NCI-H524 treated with DMSO at 0.1 percent for 48 hours (cell line): Measurements from ENCODE around the gene UBE2QL1.

ENCODE experiments used
- DNase-seq: peaks from one replicate; lab custom pipeline; 2025; lab: John Stamatoyannopoulos, UW

UBE2QL1 gene

DNA sequence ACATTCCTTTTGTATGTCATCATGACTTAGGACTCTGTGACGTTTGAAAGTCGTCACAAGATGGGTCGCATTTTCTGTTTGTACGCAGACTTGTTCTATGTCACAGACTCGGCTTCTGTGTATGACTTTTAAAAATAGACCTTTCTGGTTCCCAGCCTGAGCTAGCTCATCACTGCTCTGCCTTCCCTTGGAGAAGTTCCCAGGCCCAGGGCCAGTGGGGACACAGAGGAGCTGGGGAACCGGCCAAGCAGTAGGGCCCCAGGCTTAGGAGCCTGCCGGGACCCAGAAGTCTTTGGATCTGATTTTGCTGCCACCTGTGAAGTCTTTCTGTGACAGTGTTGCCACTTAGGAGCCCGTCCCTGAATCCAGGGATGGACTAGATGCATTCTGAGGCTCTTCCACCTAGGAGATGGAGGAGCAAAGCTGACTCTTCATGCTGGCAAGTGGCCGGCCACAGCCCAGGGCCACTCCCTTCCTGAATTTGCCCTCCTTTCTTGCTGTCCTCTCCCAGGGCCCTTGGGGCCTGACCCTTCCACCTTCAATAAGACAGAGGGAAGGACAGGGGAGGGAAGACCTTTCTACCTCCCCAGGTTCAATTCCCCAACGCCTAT lies 18.1 kb upstream of the UBE2QL1 start:
- no peak for DNase-seq

- no peak for DNase-seq
These were observed 17.2 kb upstream of the UBE2QL1 start for GRCh38 chr5:6431214-6432195.

DNA sequence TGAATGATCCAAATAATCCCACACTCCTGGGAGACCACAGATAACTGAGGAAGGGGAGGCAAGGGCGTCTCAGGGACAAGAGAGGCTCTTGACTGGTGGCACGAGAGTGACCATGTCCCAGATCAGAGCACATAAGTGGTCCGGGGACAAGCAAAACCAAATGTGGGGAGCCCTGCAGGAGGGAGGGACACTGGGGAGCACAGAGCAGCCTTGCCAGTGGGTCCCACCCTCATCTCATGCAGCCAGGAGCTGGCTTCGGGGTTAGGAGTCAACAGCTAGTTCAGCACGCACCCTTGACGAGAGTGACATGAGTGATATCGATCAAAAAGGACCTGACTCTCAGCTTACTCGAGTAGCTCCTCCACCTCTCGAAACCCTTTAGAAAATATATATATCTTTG lies 16.5 kb upstream of the UBE2QL1 start:
- no peak for DNase-seq

DNA sequence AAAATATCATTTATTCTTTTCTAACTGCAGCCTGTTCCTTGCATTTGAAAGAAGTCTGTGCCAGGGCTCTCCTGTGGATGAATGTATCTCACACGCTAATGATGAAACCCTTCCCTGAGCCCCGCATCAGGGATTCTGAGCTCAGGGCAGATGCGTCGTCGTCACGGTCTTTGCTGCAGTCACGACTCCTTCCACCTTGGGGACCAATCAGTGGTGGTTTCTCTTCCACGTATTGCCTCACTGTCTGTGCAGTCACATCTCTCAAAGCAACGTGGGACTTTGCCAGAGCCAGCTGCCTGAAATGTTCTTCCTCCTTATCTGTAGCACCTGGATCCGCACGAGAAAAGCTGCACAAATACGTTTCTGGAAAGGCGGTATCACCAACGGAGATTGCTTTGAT lies 13.9 kb upstream of the UBE2QL1 start:
- DNase-seq = no peak

GRCh38 chr5:6435356-6435755 lies 13.3 kb upstream of the UBE2QL1 start:
- DNase-seq = no peak

DNA sequence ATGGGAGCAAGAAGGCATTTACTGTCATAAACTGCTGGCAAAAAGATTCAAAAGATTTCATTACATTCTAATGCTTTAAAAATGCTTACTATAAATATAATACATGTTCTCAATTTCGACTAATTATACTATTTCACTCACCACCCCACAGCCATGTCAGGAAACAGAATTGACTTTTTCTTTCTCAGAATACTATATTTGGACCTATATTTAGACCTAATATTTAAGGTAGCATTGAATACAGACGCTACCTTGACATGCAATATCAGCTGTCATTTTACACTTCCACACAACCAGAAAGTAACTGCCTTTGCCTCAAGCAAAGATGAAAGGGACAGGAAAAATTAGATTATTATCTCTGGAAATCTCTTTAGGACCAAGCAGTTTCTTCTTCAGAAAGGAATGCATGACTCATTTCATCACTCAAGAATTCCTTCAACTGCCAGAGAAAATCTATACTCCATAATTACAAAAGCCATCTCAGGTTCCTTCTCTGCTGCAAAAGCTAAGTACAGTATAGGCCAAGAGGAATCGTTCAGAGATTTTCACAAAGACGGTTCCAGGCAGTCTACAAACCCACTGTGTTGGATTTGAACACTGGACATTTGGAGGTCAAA lies 11.8 kb upstream of the UBE2QL1 start:
- DNase-seq = no peak

GRCh38 chr5:6439588-6440550 lies 8.8 kb upstream of the UBE2QL1 start:
- no peak for DNase-seq

DNA sequence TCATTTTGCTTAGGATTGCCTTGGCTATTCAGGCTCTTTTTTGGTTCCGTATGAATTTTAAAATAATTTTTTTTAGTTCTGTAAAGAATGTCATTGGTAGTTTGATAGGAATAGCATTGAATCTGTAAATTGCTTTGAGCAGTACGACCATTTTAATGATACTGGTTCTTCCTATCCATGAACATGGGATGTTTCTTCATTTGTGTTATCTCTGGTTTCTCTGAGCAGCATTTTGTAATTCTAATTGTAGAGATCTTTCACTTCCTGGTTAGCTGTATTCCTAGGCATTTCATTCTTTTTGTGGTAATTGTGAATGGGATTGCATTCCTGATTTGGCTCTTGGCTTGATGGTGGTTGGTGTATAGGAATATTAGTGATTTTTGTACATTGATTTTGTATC lies 6.3 kb upstream of the UBE2QL1 start:
- DNase-seq = no peak

GRCh38 chr5:6443326-6443725 lies 5.3 kb upstream of the UBE2QL1 start:
- DNase-seq = no peak

DNA sequence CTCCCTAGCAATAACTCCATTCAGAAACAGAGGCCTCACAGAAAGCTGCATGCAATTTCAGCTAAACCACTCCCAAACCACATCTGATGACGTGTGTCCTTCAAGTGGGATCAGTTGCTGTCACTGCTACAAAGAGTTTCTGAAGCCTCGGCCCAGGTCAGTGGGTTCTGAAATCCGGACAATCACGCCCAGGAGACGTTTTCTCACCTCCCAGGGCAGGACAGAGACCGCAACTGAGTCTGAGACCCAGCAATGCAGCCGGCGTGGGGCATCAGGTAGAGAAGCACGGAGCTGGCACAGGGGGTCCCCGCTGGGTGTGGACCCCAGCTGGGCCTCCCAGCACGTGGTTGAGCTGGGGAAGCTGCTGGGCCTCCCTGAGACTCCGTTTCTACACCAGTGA lies 2.6 kb upstream of the UBE2QL1 start:
- no peak for DNase-seq

GRCh38 chr5:6446626-6447309 lies 1.9 kb upstream of the UBE2QL1 start:
- no peak for DNase-seq

GRCh38 chr5:6447384-6448140 lies 1.1 kb upstream of the UBE2QL1 start:
- no peak for DNase-seq

GRCh38 chr5:6448141-6448491 lies 543 bp upstream of the UBE2QL1 start:
- no peak for DNase-seq

DNA sequence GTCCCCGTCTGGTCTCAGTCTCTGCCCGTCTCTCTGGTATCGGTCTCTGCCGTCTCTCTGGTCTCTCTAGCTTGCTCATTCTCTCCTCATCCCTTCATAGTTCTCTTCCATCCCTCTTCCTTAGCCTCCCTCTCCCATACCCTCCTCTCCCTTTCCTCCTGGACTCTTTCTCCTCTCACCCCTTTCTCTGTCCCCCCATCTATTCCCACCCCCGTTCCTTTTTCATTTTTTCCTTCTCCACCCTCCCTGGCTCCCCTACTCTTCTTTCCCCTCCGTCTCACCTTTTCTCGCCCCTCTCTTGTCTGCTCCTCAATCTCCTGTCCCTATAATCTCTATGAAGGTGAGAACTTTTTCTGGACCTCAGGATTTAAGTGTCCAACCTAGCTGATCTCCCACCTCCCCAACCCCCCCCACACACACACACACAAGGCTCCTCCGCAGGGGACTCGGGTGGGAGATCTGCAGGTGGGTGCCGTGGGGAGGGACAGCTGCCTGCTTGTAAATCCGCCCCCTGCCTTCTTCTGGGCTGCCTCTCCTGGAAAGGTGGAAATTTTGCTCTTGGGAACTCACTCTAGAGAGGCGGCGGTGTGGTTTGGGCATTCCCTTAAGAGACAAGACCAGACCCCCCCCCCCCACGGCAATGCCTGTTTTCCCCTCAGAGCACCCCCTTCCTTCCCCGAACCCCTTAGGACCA lies 953 bp downstream of the UBE2QL1 start:
- no peak for DNase-seq

GRCh38 chr5:6450319-6450833 lies 1.7 kb downstream of the UBE2QL1 start:
- peak; percentile 45 for DNase-seq

DNA sequence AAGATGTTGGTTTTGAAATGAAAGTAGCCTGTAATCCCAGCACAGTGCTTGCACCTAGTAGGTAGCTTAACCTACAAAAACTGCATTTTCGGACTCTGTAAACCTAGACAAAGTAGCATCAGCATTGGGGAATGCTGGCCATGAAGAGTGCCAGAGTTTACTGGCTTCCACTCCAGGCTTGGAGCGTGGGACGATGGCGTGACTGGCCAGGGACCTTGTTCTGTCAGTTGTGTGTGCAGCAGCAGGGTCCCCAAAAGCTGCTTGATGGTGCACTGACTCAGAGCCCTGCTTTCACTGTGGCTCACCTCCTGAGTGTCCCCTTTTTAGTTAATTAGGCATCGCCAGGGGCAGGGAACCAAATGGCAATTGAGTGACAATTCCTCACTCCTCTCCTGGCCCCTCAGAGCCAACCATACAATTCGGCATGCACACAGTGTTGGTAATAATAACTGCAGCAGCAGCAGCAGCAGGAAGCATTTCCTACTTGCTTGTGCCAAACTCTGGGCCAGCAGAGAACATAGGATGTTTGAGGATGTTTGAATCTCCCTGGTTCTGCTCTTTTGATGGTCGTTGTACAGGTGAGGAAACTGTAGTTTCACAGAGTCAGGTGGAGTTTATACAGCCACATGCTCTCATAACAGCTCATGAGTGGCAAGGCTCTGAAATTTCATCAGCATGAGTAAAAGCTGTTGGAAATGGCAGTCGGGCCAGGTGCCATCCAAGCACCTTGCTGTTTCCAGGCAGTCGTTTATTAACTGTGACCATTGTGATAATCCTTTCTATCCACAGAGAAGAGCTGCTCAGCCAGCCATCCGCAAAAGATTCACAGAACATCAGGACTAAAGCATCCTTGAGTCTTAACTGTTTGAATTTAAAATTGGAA lies 4.2 kb downstream of the UBE2QL1 start:
- no peak for DNase-seq

DNA sequence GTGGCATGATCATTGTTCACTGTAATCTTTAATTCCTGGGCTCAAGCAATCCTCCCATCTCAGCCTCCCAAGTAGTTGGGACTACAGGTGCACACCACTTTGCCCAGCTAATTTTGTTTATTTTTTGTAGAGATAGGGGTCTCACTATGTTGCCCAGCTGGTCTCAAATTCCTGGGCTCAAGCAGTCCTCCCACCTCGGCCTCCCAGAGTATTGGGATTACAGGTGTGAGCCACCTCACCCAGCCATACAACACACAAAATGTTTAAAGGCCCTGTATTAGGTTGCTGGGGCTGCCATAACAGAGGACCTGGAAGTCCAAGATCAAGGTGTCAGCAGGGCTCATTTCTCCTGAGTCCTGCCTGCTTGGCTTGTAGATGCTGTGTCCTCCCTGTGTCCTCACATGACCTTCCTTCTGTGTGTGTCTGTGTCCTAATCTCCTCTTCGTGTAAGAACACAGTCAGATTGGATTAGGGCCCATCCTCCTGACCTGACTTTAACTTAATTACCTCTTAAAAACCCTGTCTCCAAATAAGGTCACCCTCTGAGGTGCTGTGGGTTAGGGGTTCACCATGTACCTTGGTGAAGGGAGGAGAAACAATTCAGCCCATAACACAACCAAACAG lies 5.4 kb downstream of the UBE2QL1 start:
- no peak for DNase-seq

GRCh38 chr5:6454628-6455053 lies 6.0 kb downstream of the UBE2QL1 start:
- no peak for DNase-seq
